Stimulated activated CD4-positive, alpha-beta T cell treated with anti-CD3 and anti-CD28 coated beads, TNF-alpha, amount 100 ng/mL, for 1 hour (primary cell): ENCODE measurements around the gene ZMYND8.
"Not testable (repeated sequence)": the region's sequence is repeated elsewhere in the genome, so short reads cannot be mapped to it uniquely, and the experiment has no call there.

Experiments
- DNase-seq, 3 donors: peaks; one replicate each; pipeline ENCODE4 v3.0.0-alpha.2; 2020; ENCODE audit warnings: low read depth in 3 of 3, low spot score in 1 of 3

ZMYND8 gene

DNA sequence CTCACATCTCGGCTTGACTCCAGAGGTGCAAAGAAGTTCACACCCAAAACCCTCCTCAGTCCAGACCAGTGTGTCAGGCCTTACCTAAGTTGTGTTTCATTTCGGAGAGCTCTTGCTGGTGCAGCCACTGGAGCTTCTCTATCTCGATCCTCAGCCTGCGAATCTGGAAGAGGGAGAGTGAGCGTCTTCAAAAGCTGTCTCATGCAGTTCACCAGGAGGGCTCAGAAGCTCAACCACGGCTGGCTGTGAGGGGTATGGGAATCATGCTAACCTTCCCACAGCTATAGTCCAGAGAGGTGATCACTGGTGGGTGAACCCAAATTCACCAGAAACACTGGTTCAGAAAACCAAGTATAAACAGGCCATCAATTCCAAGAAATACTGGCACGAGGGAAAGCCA is 129.4 kb downstream of the ZMYND8 start:
- no peak for DNase-seq

DNA sequence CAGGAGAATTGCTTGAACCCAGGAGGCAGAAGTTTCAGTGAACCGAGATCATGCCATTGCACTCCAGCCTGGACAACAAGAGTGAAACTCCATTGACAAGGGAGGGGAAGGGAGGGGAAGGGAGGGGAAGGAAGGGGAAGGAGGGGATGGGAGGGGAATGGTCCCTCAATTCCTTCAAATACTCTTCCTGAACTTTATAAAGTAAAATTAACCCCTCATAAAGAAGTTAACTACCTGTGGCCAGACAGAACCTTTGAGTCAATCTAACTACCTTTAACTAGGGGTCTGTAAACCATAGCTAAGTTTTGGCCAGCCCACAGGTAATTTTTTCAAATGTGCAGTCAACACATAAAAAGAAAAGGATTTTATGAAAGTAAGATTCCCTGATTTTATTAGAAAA is 131.0 kb downstream of the ZMYND8 start:
- DNase-seq, result no peak

DNA sequence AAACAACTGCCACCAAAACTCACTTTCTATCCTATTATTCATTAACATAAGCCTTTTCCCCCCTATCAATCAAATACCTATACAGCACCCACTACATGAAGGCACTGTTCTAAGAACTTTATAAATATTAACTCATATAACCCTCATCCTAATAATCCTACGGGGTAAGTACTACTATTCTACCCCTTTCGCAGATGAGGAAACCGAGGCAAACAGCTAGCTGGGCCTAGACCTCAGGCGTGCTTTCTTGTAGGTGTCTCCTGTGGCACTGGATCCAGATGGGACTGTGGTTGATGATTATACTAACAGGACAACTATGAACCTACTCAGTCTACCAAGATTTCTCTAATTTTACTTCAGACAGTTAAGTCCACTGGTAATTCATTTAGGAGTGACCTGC is 131.6 kb downstream of the ZMYND8 start:
- no peak for DNase-seq

DNA sequence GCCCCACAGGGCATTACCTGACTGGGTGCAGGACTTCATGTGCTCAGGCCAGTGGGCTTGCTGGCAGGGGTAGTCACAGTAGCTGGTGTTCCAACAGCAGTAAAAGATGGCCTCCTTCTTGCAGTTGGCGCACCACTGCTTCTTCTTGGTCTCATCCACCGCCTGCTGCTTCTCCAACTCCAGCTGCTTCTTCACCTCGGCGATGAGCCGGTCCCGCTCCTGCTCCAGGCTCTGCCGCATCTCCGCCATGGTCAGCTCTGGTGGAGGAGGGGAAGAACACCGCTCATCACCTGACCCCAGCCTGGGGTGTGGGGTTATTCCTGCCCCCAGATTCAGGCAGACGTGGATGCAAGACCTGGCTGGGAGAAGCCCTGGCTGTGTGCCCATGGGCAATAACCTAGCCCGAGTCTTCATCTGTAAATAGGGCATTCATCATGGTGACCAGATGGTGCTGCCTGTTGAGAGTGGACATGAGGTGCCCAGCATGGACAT is 132.2 kb downstream of the ZMYND8 start:
- DNase-seq, result no peak

DNA sequence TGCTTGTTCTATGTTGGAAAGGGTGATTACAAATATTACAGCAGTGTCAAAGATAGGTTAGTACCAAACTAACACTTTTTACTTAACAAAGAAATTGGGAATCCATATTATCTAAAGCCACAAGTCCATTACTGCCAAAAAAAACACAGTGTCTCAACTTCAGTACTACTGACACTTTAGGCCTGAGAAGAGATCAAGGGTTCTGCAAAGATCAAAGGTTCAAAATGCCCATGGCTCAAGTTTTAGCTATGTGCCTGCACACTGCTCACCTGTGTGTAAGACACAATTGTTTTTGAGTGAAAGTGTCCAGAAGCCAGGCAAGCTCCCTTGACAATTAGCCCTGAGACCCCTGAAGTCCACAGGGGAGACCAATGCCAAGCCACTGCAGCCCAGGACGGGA is 132.6 kb downstream of the ZMYND8 start:
- DNase-seq, result no peak

DNA sequence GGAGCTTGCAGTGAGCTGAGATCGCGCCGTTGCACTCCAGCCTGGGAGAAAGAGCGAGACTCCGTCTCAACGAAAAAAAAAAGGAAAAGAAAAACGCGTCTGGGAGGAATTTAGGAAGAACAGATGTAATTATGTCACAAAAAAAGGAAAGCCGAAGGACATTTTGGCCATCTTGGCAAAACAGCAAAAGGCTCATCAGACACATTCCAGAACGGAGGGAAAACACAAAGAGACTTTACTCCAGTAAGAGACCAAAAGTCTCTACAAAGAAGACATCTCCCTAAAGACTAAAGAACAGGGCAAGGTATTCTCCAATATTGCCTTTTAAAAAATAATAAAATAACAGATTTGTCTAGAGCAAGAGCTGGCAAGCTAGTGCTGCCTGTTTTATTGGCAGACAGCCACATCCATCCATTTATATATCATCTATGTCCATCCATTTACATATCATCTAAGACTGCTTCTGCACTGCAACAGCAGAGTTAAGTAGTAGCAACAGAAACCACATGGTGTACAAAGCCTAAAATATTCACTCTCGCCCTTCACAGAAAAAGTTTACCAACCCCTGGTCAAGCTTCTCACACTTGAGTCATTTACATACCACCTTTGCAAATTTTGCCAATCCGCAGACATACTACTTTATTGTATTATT is 133.9 kb downstream of the ZMYND8 start:
- no peak for DNase-seq

DNA sequence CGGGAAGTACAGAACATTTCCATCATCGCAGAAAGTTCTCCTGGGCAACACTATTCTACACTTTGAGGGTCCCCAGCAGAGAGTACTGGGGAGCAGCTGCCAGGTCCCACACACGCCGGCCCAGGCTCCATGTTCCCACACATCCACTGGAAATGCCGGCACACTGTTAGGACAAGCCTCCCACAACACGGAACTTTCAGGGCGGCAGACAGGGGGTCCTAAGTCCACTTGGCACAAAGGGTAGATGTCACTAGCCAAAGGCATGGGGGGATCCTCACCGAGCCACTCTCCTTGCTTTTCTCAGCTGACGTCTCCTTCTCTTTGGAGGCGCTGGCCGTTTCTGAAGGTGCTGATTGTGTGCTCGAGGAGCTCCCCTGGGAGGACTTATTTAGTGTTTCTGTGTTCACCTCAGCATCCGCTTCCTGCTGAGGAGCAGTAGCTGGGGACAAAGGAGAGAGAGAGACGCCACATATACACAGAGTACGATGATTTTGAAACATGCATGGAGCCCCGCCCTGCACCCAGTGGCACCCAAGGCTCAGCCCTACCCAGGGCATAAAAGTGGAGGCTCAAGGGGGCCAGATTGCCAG is 135.4 kb downstream of the ZMYND8 start:
- no peak for DNase-seq

DNA sequence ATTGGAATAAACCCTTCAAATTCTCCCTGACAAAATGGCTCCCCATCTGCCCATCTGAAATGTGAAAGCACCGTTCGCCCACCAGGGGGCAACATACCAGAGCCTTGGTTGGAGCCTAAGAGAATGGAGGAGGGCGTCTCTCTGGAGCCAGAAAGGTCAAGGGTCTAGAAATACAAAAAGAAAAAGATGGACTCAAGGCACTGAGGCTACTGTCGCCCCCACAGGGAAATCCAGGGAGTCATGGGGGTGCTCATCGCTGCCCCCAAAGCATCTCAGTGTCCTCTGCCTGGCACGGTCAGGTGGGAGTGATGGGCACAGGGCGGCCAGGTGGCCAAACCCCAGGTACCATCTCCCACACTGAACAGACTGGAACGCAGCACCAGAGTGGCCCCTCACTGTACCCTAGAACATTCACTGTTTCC is 136.3 kb downstream of the ZMYND8 start:
- DNase-seq, result peak in 2 of 3 donors; percentile 24 to 45

DNA sequence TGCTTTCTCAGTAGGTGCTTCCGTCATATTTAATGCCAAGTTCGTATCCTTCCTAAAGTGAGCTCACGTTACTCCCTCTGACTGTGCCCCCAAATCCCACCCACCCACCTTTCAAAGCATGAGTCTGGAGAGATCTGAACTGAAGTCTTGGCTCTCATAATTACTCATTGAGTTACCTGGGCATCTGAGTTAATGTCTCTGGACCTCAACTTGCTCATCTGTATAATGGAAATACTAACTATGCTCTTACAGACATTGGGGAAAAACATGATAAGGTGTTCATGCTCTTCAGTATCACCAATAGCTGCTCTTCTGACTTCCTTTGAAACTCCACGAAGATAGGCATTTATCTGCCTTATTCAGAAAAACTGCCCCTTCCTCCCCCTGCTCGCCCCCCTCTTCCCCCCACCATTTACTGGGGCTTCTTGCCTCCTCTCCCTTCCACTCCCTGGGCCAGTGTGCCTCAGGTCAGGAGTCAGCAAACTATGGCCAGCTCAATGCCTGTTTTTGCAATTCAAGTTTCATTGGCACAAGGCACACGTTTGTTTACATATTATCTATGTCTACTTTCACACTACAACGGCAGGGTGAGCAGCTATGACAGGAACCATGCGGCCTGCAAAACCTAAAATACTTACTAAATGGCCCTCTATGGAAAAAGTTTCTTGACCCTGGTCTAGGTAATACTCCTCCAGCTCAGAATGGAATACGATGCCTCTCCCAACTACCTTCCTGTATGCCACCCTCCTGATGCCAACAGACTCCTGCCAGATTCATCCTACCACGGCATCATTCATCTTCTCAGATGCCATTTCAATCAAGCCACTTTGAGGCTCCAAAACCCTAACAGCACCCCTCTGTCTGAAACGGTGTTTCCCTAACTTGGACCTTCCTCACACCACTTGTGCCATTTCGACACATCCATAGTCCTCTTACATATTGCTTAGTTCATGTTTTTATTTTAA is 138.7 kb downstream of the ZMYND8 start:
- DNase-seq, result no peak

DNA sequence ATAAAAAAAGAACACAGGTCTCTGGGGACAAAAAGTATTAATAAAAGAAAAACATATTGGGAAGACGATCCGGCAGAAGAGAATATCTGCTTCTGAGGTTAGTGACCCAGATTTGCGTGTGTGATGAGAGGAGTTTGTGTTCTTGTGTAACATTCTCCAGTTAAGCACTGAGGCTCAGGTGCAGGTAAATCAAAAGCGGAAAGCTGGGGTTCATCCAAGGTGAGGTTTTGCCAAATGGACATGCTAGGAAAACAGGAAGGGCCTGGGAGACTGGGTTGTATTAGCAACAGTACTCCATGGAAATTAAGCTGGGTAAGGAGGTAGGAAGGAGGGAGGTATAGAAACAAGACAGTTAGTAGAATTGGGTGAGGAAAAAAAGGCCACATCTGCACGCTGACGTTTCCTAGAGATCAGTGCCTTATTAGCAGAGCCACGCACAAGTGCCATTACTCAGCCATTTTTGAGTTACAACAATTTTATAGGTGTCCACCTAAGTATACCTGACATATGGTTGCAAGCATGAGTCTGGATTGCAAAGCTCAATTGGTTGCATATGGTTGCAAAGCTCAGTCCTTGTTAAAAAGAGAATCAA is 139.6 kb downstream of the ZMYND8 start:
- no peak for DNase-seq

DNA sequence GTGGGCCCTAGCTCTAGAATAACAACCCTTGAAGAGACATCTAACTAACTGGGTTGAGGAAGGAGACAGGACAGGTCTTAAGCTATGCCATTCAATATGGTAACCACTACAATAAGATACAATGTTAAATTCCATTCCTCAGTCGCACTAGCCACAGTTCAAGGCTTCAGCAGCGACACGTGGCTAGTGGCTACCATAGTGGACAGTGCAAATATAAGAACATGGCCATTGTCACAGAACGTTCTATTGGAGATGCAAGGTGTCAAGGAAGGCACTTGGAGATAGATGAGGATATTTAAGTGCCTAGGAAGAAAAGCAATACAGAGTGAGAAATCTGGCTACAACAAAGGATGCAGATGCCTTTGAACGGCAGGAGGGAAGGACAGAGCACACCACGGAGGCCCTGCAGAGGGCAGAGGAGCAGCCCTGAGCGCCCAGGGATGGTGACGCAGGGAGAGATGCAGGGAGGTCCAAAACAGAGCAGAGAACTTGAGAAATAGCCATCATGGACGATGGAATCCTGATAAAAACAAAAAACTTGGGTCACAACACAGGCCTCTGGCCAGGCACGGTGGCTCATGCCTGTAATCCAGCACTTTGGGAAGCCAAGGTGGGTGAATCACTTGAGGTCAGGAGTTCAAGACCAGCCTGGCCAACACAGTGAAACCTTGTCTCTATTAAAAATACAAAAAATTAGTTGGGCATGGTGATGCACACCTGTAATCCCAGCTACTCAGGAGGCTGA is 140.7 kb downstream of the ZMYND8 start:
- DNase-seq, result no peak

DNA sequence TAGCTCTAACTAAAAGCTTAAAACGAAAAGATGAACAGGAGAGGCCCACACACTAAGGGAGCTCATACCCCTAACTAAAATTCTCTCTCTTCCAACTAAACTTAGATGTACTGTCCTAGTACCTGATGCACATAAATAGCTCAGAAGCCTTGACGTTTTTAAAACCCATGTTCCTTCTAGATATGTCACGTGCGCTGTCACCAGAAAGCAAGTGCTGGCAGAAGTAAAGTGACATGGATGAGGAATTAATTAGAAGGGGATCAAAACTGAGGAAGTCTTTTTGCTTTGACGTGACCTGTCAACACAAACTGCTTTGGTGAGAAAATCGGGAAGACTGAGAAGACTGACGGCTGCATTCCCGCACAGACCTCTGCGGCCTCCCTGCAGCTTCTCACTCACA is 142.5 kb downstream of the ZMYND8 start:
- DNase-seq, result no peak

DNA sequence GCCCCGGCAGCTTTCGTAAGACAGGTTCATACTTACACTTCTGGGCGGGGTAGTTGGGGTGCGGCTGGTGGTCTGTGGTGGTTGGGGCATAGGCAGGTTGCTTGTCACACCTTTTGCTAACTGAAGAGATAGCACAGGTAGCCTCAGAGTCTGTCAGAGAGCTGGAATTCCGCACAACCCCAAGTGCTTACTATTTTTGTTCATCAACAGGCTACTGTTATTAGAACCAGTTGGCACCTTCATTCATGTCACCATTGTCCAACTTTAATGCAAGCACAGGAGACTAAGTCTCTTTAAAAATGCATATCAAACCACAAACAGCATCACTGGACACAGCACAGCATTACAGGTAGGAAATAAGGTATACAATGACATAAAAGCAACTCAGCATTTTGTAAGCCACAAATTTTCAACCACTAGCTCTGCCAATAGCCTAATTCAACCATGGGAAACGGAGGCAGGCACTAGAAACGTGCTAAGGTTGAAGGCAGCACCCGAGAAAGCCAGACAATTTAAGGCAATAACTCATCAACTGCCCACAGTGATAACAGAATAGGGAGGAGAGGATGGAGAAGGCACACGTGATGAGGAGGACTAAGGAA is 143.8 kb downstream of the ZMYND8 start:
- no peak for DNase-seq

DNA sequence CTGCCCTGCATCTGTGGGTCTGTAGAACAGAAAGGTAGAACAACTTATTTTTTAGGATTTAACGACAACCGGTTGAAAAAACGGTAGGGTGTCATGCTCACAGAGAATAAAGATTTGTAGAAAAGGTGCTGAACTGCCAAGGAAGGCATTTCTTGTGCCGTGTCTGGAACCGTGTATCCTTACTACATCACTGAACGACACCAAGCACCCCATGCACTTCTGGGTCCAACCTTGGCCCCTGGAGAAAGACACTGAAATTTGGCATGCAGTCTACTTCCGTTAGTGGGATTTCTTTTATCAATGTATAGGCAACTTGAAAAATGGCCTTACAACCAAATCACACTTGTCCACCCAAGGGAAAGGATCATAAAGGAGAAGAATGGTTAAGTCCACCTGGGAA is 145.5 kb downstream of the ZMYND8 start:
- DNase-seq, result no peak

DNA sequence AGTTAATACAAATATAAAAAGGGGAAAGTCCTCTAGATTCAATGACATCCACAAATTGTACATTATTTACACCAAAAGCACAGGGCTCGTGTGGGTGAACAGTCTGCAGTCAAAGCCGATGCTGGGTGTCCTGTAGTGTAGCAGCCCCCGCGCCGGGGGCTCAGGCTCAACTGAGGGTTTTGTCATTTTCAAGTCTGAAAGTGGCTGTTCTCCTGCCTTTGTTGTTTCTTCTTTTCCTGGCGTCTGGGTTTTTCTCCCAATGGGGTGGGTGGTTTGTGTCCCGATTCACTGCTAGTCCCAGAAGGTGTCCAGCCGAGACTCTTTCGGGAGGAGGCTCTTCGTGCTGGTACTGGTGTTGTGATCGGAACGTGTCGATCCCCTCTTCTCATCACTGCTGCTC is 146.0 kb downstream of the ZMYND8 start:
- no peak for DNase-seq

DNA sequence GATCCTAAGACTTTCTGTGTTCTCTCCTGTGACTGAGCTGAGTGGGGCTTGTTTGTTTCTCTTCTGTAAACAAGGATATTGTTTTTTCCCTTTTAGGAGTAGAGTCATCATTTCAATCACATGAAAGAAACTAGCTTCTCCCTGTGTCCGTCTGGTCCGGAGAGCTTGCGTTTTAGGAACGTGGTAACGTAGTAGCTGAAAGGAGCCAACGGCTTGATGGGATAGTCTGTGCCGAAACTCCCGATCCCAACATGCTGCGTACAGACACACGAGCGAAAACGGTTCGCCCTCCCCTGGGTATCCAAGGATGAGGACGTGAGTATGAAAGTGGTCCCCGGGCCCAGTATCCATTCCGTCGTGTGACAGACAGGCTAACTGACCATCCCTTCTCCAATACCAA is 146.5 kb downstream of the ZMYND8 start:
- DNase-seq, result no peak

DNA sequence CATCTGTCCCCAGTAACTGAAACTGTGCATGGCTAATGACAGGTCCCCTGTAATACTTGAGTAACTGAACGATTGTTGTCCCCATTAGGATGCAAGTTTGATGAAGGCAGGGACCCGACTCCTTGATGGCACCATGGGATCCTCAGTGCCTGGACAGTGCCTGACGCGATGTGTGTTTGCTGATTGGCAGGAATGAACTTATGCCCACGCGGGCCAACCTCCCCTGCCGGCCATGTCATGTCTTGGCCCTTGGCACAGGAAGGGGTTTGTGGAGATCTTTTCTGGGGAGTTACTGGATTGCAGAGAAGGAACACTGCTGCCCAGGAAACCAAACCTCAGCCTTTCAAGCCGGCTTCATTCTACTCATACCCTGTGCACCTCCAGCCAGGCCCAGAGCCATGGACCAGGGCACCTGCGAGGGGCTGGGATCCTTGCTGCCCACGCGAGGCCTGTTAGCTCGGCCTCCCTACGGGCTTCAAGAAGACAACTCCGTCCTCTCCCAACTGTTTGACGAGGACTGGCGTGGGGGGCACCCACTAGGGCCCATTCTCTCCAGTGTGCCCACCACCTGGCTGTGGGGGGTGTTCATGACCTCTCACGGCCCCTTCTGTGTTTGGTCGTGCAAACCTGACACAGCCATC is 147.8 kb downstream of the ZMYND8 start:
- no peak for DNase-seq

DNA sequence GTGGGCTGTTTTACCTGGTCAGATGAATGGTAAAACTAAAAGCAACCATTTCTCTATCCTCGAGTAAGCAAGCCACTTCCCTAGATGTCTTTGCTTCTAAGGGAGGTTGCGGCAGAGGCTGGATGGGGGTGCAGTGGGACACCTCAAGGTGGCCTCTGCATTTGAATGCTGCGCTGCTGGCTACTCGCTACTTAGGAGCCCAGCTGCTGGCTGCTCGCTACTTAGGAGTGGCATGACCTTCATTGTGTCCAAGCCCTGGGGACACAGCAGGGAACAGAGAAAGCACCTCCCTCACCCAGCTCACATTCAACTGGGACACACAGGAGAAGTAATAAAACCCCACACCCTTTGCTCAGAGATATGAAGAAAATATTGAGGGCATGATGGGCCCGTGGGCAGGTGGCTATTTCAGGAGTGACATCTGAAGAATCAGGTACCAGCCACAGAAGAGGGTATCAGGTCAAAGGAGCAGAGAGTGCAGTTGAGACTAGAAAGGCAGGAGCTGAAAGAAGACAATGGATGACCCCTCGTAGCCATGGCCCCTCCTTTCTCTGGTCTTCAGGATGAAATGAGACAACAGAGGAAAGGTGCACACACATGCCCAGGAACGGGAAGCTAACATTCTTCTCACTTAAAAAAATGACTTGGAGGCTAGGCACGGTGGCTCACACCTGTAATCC is 149.4 kb downstream of the ZMYND8 start:
- no peak for DNase-seq

DNA sequence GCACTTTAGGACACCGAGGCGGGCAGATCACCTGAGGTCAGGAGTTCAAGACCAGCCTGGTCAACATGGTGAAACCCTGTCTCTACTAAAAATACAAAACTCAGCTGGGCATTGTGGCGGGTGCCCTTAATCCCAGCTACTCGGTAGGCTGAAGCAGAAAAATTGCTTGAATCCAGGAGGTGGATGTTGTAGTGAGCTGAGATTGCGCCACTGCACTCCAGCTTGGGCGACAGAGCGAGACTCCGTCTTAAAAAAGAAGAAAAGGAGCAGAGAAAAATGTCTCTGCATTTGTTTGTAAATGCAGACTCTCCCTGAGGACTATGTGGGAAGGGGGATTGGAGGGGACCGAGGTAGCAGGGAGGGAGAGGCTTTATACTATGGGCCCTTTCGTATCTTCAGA is 149.9 kb downstream of the ZMYND8 start:
- DNase-seq, result not testable (repeated sequence)
